ENCODE results near the gene TNIP2. TPM values are rescaled to one million over a fixed set of nuclear protein-coding genes. Genes with fewer than 3 reads are reported as not detected.

The TNIP2 gene
- total RNA-seq, 1 experiment from 2014 or later = 41.0 TPM

DNA sequence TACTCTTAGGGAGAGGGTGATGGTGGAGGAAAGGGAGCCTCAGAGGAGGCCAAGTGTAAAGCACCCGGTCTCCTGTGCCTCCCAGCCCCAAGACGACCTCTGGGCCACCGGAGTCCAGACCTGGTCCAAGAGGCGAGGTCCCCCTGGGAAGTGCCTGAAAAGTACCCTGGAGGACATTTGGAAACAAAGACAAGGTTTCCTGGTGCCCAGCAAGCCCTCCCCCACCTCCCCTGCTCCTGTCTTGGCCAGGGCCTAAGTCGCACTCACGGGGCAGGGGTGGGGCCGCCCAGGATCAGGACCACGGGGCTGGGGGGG is 36.2 kb upstream of the TNIP2 start:
- H3K27ac ChIP-seq (ENCODE audit: low read depth, low read length) = no peak overlapping the region; the same call in 1 of the 2 replicates
- no TSS peak for BruUV-seq (replicated peaks)
- no peaks in the 10 kb centered on the region for H4K20me1 ChIP-seq (ENCODE audit: insufficient read depth)
- ChIA-PET CTCF (no interaction called here), RAD21 (ENCODE audit: low non-redundant PET in 1 of 2, low total read pairs in 2 of 2, uncharacterized antibody in 2 of 2, unreplicated experiment in 2 of 2) (no interaction called here), POLR2A (no interaction called here)
- no peaks in the 10 kb centered on the region for H3K79me2 ChIP-seq (ENCODE audit: insufficient read depth, low read length)
- no peak for TF ChIP-seq CEBPB (IDR thresholded peaks at IDR 0.05; ENCODE audit: low read depth)
- TF ChIP-seq, protein P1, sequence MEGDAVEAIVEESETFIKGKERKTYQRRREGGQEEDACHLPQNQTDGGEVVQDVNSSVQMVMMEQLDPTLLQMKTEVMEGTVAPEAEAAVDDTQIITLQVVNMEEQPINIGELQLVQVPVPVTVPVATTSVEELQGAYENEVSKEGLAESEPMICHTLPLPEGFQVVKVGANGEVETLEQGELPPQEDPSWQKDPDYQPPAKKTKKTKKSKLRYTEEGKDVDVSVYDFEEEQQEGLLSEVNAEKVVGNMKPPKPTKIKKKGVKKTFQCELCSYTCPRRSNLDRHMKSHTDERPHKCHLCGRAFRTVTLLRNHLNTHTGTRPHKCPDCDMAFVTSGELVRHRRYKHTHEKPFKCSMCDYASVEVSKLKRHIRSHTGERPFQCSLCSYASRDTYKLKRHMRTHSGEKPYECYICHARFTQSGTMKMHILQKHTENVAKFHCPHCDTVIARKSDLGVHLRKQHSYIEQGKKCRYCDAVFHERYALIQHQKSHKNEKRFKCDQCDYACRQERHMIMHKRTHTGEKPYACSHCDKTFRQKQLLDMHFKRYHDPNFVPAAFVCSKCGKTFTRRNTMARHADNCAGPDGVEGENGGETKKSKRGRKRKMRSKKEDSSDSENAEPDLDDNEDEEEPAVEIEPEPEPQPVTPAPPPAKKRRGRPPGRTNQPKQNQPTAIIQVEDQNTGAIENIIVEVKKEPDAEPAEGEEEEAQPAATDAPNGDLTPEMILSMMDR (IDR thresholded peaks at IDR 0.05 in 2 of 3, conservative IDR thresholded peaks at IDR 0.05 in 1 of 3; ENCODE audit: borderline replicate concordance in 1 of 3, insufficient read depth in 1 of 3, low read depth in 2 of 3, low read length in 2 of 3) = no peak
- TF ChIP-seq ZFX (IDR thresholded peaks at IDR 0.05) = no peak
- ATAC-seq (no peak; the same call in 1 of the 2 replicates), DNase-seq (ENCODE audit: low read depth, low spot score) (no peak)
- H3K4me1 ChIP-seq (ENCODE audit: control insufficient read depth in 1 of 2, insufficient read depth in 2 of 2, low read length in 2 of 2) = peaks cover 35 to 46% of the 10 kb centered on the region in 2 experiments
- no peaks in the 10 kb centered on the region for H3K36me3 ChIP-seq (ENCODE audit: control insufficient read depth in 1 of 2, insufficient read depth in 2 of 2, low read length in 2 of 2)
- intact Hi-C loops (cut with micrococcal nuclease) = no loop called here
- H3K4me2 ChIP-seq (ENCODE audit: low read length) = peak overlapping the region; percentile 88
- H3K4me3 ChIP-seq (replicated peaks in 1 of 2; ENCODE audit: low read depth in 1 of 2, low read length in 2 of 2) = no peak overlapping the region
- no peak overlapping the region for H3K9ac ChIP-seq (ENCODE audit: low read length)
- no peaks in the 10 kb centered on the region for H3K9me2 ChIP-seq (ENCODE audit: insufficient read depth)
- no peaks in the 10 kb centered on the region for H3K27me3 ChIP-seq (ENCODE audit: insufficient read depth, low read length)
- H3K9me3 ChIP-seq (ENCODE audit: control insufficient read depth in 1 of 2, insufficient read depth in 1 of 2, low read depth in 1 of 2, low read length in 2 of 2) = no peaks in the 10 kb centered on the region
- H2AFZ ChIP-seq (ENCODE audit: low read depth, low read length, poor library complexity, severe bottlenecking) = peak overlapping the region; percentile 45

DNA sequence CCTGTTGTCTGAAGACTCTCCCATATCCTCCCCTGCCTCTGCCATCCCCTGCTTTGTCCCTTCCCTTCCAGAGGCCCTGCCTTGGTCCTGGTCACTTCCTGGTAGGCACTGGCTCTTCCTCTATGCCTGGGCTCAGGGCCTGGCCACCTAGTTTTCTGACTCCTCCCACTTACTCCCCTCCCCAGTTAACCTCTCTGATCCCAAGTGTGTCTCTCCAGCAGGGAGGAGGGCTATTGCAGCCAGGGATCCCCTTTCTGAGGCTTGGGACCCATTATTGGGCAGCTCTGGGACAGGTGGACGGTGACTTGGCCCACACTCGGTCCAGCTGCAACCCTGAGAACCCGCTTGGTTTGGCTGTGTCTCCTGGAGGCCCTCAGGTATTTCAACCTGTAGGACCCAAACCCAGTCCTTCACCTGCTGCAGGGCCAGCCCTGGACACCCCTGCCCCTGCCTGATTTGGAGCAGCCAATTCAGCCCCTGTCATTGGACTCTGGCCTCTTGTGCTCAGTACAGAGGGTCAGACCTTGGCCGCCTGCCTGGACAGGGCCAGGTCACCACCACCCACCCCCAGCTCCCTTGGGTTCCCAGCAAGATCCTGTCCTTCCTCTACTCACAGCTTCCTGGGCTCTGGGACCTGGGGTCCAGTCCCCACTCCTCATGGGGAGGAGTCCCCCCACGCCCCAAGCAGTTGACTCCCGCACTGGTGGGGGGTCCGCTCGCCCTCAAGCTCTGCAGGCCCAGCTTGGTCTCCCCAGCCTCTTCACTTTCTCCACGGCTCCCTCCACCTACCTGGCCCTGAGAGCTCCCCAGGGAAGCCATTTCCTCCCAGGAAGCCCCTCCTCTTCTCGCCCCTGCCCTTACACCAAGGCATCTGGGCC is 35.6 kb upstream of the TNIP2 start:
- no peak overlapping the region for H2AFZ ChIP-seq (ENCODE audit: low read depth, low read length, poor library complexity, severe bottlenecking)
- no peaks in the 10 kb centered on the region for H3K27me3 ChIP-seq (ENCODE audit: insufficient read depth, low read length)
- POLR2A ChIA-PET = no interaction called here
- H3K36me3 ChIP-seq (ENCODE audit: control insufficient read depth in 1 of 2, insufficient read depth in 2 of 2, low read length in 2 of 2) = no peaks in the 10 kb centered on the region
- CTCF ChIA-PET = no interaction called here
- RAD21 ChIA-PET (ENCODE audit: low non-redundant PET in 1 of 2, low total read pairs in 2 of 2, uncharacterized antibody in 2 of 2, unreplicated experiment in 2 of 2) = no interaction called here
- H3K9me3 ChIP-seq (ENCODE audit: control insufficient read depth in 1 of 2, insufficient read depth in 1 of 2, low read depth in 1 of 2, low read length in 2 of 2) = no peaks in the 10 kb centered on the region
- H3K4me3 ChIP-seq (replicated peaks in 1 of 2; ENCODE audit: low read depth in 1 of 2, low read length in 2 of 2) = no peak overlapping the region
- no peaks in the 10 kb centered on the region for H3K79me2 ChIP-seq (ENCODE audit: insufficient read depth, low read length)
- H3K9ac ChIP-seq (ENCODE audit: low read length) = no peak overlapping the region
- ATAC-seq = no peak
- no peaks in the 10 kb centered on the region for H4K20me1 ChIP-seq (ENCODE audit: insufficient read depth)
- no TSS peak for BruUV-seq (replicated peaks)
- H3K27ac ChIP-seq (ENCODE audit: low read depth, low read length) = no peak overlapping the region; the same call in 1 of the 2 replicates
- H3K4me1 ChIP-seq (ENCODE audit: control insufficient read depth in 1 of 2, insufficient read depth in 2 of 2, low read length in 2 of 2) = peaks cover 31 to 42% of the 10 kb centered on the region in 2 experiments
- DNase-seq (ENCODE audit: low read depth, low spot score) = no peak
- H3K4me2 ChIP-seq (ENCODE audit: low read length) = peak overlapping the region; percentile 88; the same call in 1 of the 2 replicates
- H3K9me2 ChIP-seq (ENCODE audit: insufficient read depth) = no peaks in the 10 kb centered on the region
- intact Hi-C loops (cut with micrococcal nuclease) = no loop called here
- TF ChIP-seq, protein P2, sequence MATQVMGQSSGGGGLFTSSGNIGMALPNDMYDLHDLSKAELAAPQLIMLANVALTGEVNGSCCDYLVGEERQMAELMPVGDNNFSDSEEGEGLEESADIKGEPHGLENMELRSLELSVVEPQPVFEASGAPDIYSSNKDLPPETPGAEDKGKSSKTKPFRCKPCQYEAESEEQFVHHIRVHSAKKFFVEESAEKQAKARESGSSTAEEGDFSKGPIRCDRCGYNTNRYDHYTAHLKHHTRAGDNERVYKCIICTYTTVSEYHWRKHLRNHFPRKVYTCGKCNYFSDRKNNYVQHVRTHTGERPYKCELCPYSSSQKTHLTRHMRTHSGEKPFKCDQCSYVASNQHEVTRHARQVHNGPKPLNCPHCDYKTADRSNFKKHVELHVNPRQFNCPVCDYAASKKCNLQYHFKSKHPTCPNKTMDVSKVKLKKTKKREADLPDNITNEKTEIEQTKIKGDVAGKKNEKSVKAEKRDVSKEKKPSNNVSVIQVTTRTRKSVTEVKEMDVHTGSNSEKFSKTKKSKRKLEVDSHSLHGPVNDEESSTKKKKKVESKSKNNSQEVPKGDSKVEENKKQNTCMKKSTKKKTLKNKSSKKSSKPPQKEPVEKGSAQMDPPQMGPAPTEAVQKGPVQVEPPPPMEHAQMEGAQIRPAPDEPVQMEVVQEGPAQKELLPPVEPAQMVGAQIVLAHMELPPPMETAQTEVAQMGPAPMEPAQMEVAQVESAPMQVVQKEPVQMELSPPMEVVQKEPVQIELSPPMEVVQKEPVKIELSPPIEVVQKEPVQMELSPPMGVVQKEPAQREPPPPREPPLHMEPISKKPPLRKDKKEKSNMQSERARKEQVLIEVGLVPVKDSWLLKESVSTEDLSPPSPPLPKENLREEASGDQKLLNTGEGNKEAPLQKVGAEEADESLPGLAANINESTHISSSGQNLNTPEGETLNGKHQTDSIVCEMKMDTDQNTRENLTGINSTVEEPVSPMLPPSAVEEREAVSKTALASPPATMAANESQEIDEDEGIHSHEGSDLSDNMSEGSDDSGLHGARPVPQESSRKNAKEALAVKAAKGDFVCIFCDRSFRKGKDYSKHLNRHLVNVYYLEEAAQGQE (IDR thresholded peaks at IDR 0.05; ENCODE audit: low read depth) = no peak
- TF ChIP-seq JUND (IDR thresholded peaks at IDR 0.05) (no peak), SRF (IDR thresholded peaks at IDR 0.05; ENCODE audit: low read depth) (no peak), YY1 (IDR thresholded peaks at IDR 0.05; ENCODE audit: extremely low read depth, insufficient replicate concordance, low read depth, low read length) (no peak), EGR1 (IDR thresholded peaks at IDR 0.05; ENCODE audit: low read depth) (no peak), POLR2AphosphoS5 (IDR thresholded peaks at IDR 0.05; ENCODE audit: low read depth, low read length) (no peak)
- TF ChIP-seq, protein P3, sequence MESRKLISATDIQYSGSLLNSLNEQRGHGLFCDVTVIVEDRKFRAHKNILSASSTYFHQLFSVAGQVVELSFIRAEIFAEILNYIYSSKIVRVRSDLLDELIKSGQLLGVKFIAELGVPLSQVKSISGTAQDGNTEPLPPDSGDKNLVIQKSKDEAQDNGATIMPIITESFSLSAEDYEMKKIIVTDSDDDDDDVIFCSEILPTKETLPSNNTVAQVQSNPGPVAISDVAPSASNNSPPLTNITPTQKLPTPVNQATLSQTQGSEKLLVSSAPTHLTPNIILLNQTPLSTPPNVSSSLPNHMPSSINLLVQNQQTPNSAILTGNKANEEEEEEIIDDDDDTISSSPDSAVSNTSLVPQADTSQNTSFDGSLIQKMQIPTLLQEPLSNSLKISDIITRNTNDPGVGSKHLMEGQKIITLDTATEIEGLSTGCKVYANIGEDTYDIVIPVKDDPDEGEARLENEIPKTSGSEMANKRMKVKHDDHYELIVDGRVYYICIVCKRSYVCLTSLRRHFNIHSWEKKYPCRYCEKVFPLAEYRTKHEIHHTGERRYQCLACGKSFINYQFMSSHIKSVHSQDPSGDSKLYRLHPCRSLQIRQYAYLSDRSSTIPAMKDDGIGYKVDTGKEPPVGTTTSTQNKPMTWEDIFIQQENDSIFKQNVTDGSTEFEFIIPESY (IDR thresholded peaks at IDR 0.05; ENCODE audit: extremely low read depth, insufficient replicate concordance, low read length) = no peak
- TF ChIP-seq, protein P4, sequence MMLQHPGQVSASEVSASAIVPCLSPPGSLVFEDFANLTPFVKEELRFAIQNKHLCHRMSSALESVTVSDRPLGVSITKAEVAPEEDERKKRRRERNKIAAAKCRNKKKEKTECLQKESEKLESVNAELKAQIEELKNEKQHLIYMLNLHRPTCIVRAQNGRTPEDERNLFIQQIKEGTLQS (IDR thresholded peaks at IDR 0.05) = no peak

All from HCT116 (cell line).